T47D (cell line): ENCODE data around the gene WDTC1.

Experiments
- DNase-seq, 2 experiments: peaks; one replicate each; pipeline versions ENCODE4 v3.0.0 to v3.0.0-alpha.2; 2011 to 2012; ENCODE audit warnings: low read depth in 1 of 2, low spot score in 1 of 2
- JUND ChIP-seq: IDR thresholded peaks from 2 replicates; pipeline ENCODE4 v1.6.1; 2012; ENCODE audit warnings: low read depth
- in situ Hi-C: cut with HindIII; loops from 2 replicates; pipeline ENCODE4 v1.10.0; 2016; ENCODE audit warnings: low sequenced_read_pairs, low pct_unique_long_range_greater_than_20kb

Gene WDTC1

DNA sequence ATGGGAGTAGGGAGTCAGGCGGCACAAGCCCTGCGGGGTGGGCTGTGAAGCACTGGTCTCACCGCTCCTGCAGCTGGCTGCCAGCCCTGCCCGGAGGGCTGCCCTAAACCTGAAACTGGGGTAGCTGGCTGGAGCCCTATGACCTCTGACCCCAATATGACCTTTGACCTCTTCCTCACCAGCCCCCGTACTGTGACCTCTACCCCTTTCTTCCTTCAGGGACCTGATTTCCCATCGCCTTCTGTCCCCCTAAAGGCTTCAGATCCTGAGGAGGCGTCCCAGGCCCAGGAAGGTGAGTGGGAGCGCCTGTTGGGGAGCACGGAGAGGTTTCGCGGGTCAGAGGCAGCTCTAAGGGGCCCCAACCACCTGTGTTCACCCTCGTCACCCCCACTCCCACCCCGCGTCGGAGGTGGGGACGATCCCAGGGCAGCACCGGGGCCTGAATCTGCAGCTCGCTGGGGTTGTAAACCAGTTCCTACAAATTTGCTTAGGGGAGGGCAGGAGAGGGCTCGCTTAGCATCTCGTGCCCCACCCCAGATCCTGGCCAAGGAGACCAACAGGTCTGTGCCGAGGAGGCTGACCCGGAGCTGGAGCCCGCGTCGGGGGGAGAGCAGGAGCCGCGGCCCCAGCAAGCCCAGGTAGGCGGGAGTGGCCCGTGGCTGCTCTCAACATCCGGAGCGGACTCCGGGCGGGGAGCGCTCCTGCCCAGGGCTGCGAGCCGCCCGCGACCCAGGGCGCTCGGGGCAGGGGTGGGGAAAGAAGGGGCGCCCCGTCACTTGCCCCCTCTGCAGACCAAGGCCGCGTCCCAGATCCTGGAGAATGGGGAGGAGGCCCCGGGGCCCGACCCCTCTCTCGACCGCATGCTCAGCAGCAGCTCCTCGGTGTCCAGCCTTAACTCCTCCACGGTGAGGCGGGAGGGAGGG lies 114.7 kb downstream of the WDTC1 start:
- in situ Hi-C loops: no loop called here
- DNase-seq: peak; percentile 77 to 88
- TF ChIP-seq JUND: no peak

GRCh38 chr1:27349784-27350662 lies 115.6 kb downstream of the WDTC1 start:
- DNase-seq: no peak
- TF ChIP-seq JUND: no peak
- in situ Hi-C loops: no loop called here

DNA sequence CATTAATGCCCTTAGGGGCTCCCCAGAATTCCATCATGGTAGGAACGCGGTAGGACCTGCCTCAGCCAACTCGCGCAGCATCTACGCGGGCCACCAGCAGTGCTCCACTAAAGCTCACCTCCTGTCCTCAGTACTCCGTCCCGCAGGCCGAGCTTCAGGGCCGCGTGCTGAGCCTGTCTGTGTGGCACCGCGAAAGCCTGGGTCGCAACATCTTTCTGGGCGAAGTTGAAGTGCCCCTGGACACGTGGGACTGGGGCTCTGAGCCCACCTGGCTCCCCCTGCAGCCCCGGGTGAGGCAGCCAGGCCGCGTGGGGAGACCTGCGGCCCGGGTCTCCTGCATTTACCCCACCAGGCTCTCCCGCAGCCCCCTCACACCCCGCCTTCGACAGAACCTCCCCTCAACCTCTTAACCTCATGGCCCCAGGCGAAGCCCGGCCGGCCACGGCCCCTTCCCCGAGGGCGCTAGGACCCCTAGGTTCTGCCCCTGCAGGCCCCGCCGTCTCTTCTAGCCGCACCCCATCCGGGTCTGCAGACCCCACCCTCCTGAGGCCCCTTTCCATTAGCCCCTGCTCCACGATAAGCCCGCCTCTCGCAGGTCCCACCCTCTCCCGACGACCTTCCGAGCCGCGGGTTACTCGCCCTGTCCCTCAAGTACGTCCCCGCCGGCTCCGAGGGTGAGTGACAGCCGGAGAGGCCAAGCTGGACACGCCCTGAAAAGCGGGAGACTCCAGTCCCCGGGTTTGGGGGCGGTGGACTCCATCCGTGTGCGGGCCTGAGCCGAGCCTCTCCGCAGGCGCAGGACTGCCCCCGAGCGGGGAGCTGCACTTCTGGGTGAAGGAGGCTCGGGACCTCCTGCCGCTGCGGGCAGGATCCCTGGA lies 116.5 kb downstream of the WDTC1 start:
- no peak for DNase-seq
- in situ Hi-C loops: no loop called here
- no peak for TF ChIP-seq JUND

GRCh38 chr1:27351541-27352107 lies 117.2 kb downstream of the WDTC1 start:
- no peak for TF ChIP-seq JUND
- DNase-seq: no peak
- in situ Hi-C loops: no loop called here

- in situ Hi-C loops: no loop called here
- TF ChIP-seq JUND: no peak
- DNase-seq: no peak
Measured at GRCh38 chr1:27353166-27353565, 118.7 kb downstream of the WDTC1 start.

GRCh38 chr1:27353629-27354028 lies 119.2 kb downstream of the WDTC1 start:
- in situ Hi-C loops: no loop called here
- TF ChIP-seq JUND: no peak
- DNase-seq: no peak

GRCh38 chr1:27355683-27356082 lies 121.3 kb downstream of the WDTC1 start:
- in situ Hi-C loops: no loop called here

DNA sequence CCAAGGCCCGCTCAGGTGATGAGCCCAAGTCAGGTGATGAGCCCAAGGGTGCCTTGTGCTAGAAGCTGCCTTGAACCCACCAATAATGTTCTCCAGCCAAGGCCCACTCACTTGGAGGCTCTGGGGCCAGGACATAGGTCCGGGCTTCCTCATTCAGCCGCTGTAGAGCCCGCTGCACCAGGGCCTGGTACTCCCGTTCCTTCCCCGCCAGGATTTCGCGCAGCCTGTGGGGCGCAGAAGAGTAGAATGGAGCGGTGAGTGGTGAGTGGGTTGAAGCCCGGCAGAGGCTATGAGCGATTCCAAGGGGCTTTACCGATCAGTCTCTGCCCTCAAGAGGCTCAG lies 121.8 kb downstream of the WDTC1 start:
- no peak for TF ChIP-seq JUND
- no peak for DNase-seq
- in situ Hi-C loops: no loop called here

More at GRCh38 chr1:27355683-27356082, 121.3 kb downstream of the WDTC1 start:
- no peak for DNase-seq
- no peak for TF ChIP-seq JUND

GRCh38 chr1:27356619-27357280 lies 122.3 kb downstream of the WDTC1 start:
- no peak for DNase-seq
- no peak for TF ChIP-seq JUND
- in situ Hi-C loops: no loop called here

DNA sequence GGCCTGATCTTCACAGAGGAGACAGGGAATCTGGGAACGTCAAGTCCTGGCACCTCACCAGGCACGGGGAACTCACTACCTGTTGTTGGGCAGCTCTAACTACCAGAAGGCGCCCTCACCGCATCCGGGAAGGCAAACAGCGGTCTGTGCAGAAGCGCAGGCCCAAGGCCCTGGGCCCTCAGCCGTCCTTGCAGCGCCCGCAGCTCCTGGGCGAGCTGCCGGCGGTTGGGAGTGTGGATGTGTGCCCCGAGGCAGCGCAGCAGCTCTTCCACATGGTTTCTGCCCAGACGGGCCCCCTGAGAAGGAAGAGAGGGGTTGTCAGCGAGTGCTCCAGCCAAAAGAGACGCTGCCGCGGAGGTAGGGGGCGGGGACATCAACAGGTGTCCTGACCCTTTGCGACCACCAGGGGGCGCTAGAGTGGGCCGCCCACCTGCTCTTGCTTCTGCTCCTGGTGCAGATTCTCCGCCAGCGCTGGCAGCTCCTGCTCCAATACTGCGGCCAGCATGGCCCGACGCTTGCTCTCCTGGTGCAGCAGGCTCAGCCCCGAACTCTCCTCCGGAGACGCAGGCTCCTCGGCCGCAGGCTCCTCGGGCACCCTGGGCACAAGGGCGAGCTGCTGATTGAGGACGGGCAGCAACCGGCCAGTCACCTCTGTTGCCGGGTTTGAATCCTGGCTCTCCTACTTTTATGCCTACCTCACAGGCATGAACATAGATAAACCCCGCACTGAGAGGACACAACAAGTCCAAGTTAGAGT lies 123.0 kb downstream of the WDTC1 start:
- in situ Hi-C loops: no loop called here
- TF ChIP-seq JUND: no peak
- peak; percentile 60 to 81 for DNase-seq
